ENCODE results near the gene MROH9. TPM values are rescaled to one million over a fixed set of nuclear protein-coding genes. Genes with fewer than 3 reads are reported as not detected.
"Not testable (repeated sequence)": the region's sequence is repeated elsewhere in the genome, so short reads cannot be mapped to it uniquely, and the experiment has no call there.

The MROH9 gene
- total RNA-seq, 2 experiments from 2014 or later = not detected

- Mint-ChIP-seq H3K4me1 (ENCODE audit: low read depth) (peaks cover 2% of the 10 kb centered on the region), H3K9me3 (no peaks in the 10 kb centered on the region), H3K27me3 (peaks cover 3% of the 10 kb centered on the region), H3K4me3 (no peak overlapping the region), H3K36me3 (no peaks in the 10 kb centered on the region), H3K27ac (no peak overlapping the region)
- intact Hi-C loops (cut with micrococcal nuclease) = loop anchor here (1.0 to 2.0 kb wide), 2 partner anchors 241 to 1001 kb away; no protein-coding TSS in a partner anchor
- peak; percentile 9 for DNase-seq
- POLR2A ChIA-PET = no interaction called here
- CTCF ChIA-PET = interaction anchor here (0.6 to 3.9 kb wide), 18 partner anchors 9 to 1080 kb away, joined by 3 to 38 read pairs (median 4); partner anchors contain the start of gene FMO4
Observed at GRCh38 chr1:170929835-170930554, 5.3 kb upstream of the MROH9 start.

- no peaks in the 10 kb centered on the region for H3K9me3 Mint-ChIP-seq
- H3K4me1 Mint-ChIP-seq (ENCODE audit: low read depth) = peaks cover 2% of the 10 kb centered on the region
- no peak overlapping the region for H3K27ac Mint-ChIP-seq
- DNase-seq = no peak
- no peak overlapping the region for H3K4me3 Mint-ChIP-seq
- POLR2A ChIA-PET = no interaction called here
- intact Hi-C loops (cut with micrococcal nuclease) = loop anchor here (2.0 kb wide), 1 partner anchor 243 kb away; no protein-coding TSS in a partner anchor
- no peaks in the 10 kb centered on the region for H3K36me3 Mint-ChIP-seq
- H3K27me3 Mint-ChIP-seq = peaks cover 3% of the 10 kb centered on the region
- CTCF ChIA-PET = interaction anchor here (3.9 kb wide), 1 partner anchor 242 kb away, joined by 38 read pairs; no protein-coding TSS in a partner anchor
Observed at GRCh38 chr1:170931650-170932049, 3.7 kb upstream of the MROH9 start.

- intact Hi-C loops (cut with micrococcal nuclease) = no loop called here
- DNase-seq = no peak
- Mint-ChIP-seq H3K9me3 (no peaks in the 10 kb centered on the region), H3K27me3 (peaks cover 3% of the 10 kb centered on the region), H3K27ac (no peak overlapping the region), H3K36me3 (no peaks in the 10 kb centered on the region), H3K4me3 (no peak overlapping the region), H3K4me1 (ENCODE audit: low read depth) (peaks cover 2% of the 10 kb centered on the region)
- POLR2A ChIA-PET = no interaction called here
- CTCF ChIA-PET = interaction anchor here (3.9 kb wide), 1 partner anchor 243 kb away, joined by 38 read pairs; no protein-coding TSS in a partner anchor
Observed at GRCh38 chr1:170932236-170932635, 3.1 kb upstream of the MROH9 start.

GRCh38 chr1:170938281-170938680 lies 2.9 kb downstream of the MROH9 start:
- no peaks in the 10 kb centered on the region for H3K36me3 Mint-ChIP-seq
- no peak for DNase-seq
- no peak overlapping the region for H3K4me3 Mint-ChIP-seq
- no peaks in the 10 kb centered on the region for H3K4me1 Mint-ChIP-seq (ENCODE audit: low read depth)
- H3K27me3 Mint-ChIP-seq = peaks cover 17% of the 10 kb centered on the region
- CTCF ChIA-PET = no interaction called here
- POLR2A ChIA-PET = no interaction called here
- no peak overlapping the region for H3K27ac Mint-ChIP-seq
- no peaks in the 10 kb centered on the region for H3K9me3 Mint-ChIP-seq
- intact Hi-C loops (cut with micrococcal nuclease) = no loop called here

- Mint-ChIP-seq H3K36me3 (no peaks in the 10 kb centered on the region), H3K4me3 (no peak overlapping the region), H3K4me1 (ENCODE audit: low read depth) (no peaks in the 10 kb centered on the region), H3K27me3 (peaks cover 15% of the 10 kb centered on the region), H3K27ac (no peak overlapping the region), H3K9me3 (no peaks in the 10 kb centered on the region)
- ChIA-PET CTCF (interaction anchor here (2.8 kb wide), 1 partner anchor 10 kb away, joined by 10 read pairs; no protein-coding TSS in a partner anchor), POLR2A (no interaction called here)
- no peak for DNase-seq
- intact Hi-C loops (cut with micrococcal nuclease) = no loop called here
Observed at GRCh38 chr1:170939476-170939875, 4.1 kb downstream of the MROH9 start.

GRCh38 chr1:170951744-170952143 lies 16.4 kb downstream of the MROH9 start:
- intact Hi-C loops (cut with micrococcal nuclease); DNase-seq; H3K4me3 Mint-ChIP-seq; H3K9me3 Mint-ChIP-seq; H3K4me1 Mint-ChIP-seq (ENCODE audit: low read depth); CTCF ChIA-PET; POLR2A ChIA-PET; H3K36me3 Mint-ChIP-seq; H3K27ac Mint-ChIP-seq; H3K27me3 Mint-ChIP-seq: not testable (repeated sequence)

- Mint-ChIP-seq H3K4me3 (no peak overlapping the region), H3K36me3 (no peaks in the 10 kb centered on the region), H3K4me1 (ENCODE audit: low read depth) (no peaks in the 10 kb centered on the region), H3K27ac (no peak overlapping the region), H3K27me3 (peaks cover 13% of the 10 kb centered on the region), H3K9me3 (no peaks in the 10 kb centered on the region)
- intact Hi-C loops (cut with micrococcal nuclease) = no loop called here
- DNase-seq = no peak
- ChIA-PET CTCF (no interaction called here), POLR2A (no interaction called here)
Observed at GRCh38 chr1:170959385-170959784, 24.1 kb downstream of the MROH9 start.

GRCh38 chr1:170964506-170964905 lies 29.2 kb downstream of the MROH9 start:
- H3K9me3 Mint-ChIP-seq = no peaks in the 10 kb centered on the region
- ChIA-PET CTCF (interaction anchor here (1.0 kb wide), 1 partner anchor 35 kb away, joined by 3 read pairs; no protein-coding TSS in a partner anchor), POLR2A (no interaction called here)
- H3K27me3 Mint-ChIP-seq = peaks cover 23% of the 10 kb centered on the region
- intact Hi-C loops (cut with micrococcal nuclease) = no loop called here
- no peaks in the 10 kb centered on the region for H3K36me3 Mint-ChIP-seq
- no peak for DNase-seq
- no peak overlapping the region for H3K4me3 Mint-ChIP-seq
- H3K27ac Mint-ChIP-seq = no peak overlapping the region
- no peaks in the 10 kb centered on the region for H3K4me1 Mint-ChIP-seq (ENCODE audit: low read depth)

GRCh38 chr1:170967042-170967910 lies 31.9 kb downstream of the MROH9 start:
- intact Hi-C loops (cut with micrococcal nuclease) = loop anchor here (1.0 to 5.0 kb wide), 3 partner anchors 220 to 346 kb away; partner anchors contain the start of gene FMO2
- Mint-ChIP-seq H3K27ac (no peak overlapping the region), H3K36me3 (no peaks in the 10 kb centered on the region), H3K4me3 (no peak overlapping the region), H3K27me3 (peaks cover 18% of the 10 kb centered on the region), H3K4me1 (ENCODE audit: low read depth) (no peaks in the 10 kb centered on the region), H3K9me3 (no peaks in the 10 kb centered on the region)
- POLR2A ChIA-PET = no interaction called here
- DNase-seq = no peak
- CTCF ChIA-PET = interaction anchor here (0.6 to 2.2 kb wide), 11 partner anchors 37 to 540 kb away, joined by 3 to 22 read pairs (median 3); partner anchors contain the start of gene FMO4

GRCh38 chr1:170970256-170970655 lies 34.9 kb downstream of the MROH9 start:
- CTCF ChIA-PET = interaction anchor here (0.8 kb wide), 1 partner anchor 344 kb away, joined by 3 read pairs; the partner anchor contains the start of gene FMO4
- Mint-ChIP-seq H3K27me3 (peaks cover 14% of the 10 kb centered on the region), H3K4me3 (no peak overlapping the region), H3K36me3 (no peaks in the 10 kb centered on the region), H3K9me3 (no peaks in the 10 kb centered on the region), H3K4me1 (ENCODE audit: low read depth) (no peaks in the 10 kb centered on the region), H3K27ac (no peak overlapping the region)
- intact Hi-C loops (cut with micrococcal nuclease) = no loop called here
- DNase-seq = no peak
- POLR2A ChIA-PET = no interaction called here

GRCh38 chr1:170978371-170978910 lies 43.1 kb downstream of the MROH9 start:
- ChIA-PET POLR2A (no interaction called here), CTCF (interaction anchor here (1.9 kb wide), 1 partner anchor 335 kb away, joined by 4 read pairs; the partner anchor contains the start of gene FMO4)
- Mint-ChIP-seq H3K36me3 (peaks cover 2% of the 10 kb centered on the region), H3K4me1 (ENCODE audit: low read depth) (no peaks in the 10 kb centered on the region), H3K27me3 (peaks cover 11% of the 10 kb centered on the region), H3K9me3 (peaks cover 7% of the 10 kb centered on the region), H3K27ac (no peak overlapping the region), H3K4me3 (no peak overlapping the region)
- intact Hi-C loops (cut with micrococcal nuclease) = no loop called here
- DNase-seq = no peak

- peaks cover 2% of the 10 kb centered on the region for H3K36me3 Mint-ChIP-seq
- no peak overlapping the region for H3K27ac Mint-ChIP-seq
- H3K4me1 Mint-ChIP-seq (ENCODE audit: low read depth) = peaks cover 3% of the 10 kb centered on the region
- ChIA-PET CTCF (no interaction called here), POLR2A (no interaction called here)
- H3K9me3 Mint-ChIP-seq = no peaks in the 10 kb centered on the region
- no peak overlapping the region for H3K4me3 Mint-ChIP-seq
- no peak for DNase-seq
- peaks cover 2% of the 10 kb centered on the region for H3K27me3 Mint-ChIP-seq
- intact Hi-C loops (cut with micrococcal nuclease) = no loop called here
Observed at GRCh38 chr1:170985406-170985805, 50.1 kb downstream of the MROH9 start.
